ENCODE results near the gene MEGF11.
"Not testable (repeated sequence)": the region's sequence is repeated elsewhere in the genome, so short reads cannot be mapped to it uniquely, and the experiment has no call there.

The MEGF11 gene

DNA sequence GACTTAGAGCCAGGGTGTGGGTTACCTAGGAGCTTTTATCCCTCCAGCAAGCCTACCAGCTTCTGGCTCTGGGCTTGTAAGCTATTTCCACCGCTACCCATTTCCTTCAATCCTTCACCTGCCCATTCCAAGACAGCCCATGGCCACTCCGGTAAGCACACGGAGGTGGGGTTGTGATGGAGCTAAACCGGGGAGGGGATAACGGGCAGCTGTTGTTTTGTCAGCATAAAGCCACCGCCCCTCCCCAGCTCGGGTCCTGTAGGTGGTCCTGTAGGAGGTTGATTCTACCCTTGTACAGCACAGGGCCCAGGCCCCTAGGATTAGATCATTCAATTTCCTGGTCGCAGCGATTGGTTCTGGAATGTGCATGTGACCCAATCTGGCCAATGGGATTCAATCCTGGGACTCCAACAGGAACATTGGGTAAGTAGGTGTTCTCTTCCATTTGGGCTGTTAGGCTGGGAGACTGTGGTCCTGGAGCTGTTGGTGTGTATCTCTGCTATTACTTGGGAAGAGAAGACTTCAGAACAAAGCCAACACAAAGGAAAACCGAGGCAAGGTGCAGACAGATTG lies 233.6 kb downstream of the MEGF11 start:
- DNase-seq = no peak

DNA sequence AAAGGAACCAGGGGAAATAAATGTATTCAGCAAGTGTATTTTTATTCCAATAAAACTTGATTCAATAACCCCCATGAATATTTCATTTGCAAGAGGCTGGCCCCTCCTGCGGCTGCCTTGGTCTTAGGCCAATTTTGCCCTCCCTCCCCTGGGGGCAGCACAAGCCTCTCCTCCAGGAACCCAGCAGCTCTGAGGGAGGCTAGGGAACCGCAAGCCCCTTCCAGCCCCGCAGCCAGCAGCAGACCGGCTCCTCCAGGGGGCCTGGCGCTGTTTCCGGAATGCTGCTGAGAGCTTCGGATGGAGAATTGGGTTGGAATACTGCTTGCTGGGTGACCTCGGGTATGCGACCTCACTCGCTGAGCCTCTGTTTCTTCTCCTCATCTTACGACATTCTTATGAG lies 234.2 kb downstream of the MEGF11 start:
- no peak for DNase-seq

DNA sequence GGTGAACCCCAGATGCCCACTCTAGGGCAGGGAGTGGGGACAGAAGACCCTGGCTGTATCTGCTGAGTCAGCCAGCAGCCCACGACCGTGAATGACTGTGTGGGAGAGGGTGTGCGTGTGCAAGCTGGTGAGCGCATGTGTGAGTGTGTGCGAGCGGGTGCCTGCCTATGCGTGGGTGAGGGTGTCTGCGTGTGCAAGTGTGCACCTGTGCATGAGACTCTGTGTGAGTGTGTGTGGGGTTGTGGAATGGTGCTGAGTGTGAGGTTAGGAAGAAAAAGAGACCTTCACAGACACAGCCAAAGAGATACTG lies 235.1 kb downstream of the MEGF11 start:
- DNase-seq = no peak

DNA sequence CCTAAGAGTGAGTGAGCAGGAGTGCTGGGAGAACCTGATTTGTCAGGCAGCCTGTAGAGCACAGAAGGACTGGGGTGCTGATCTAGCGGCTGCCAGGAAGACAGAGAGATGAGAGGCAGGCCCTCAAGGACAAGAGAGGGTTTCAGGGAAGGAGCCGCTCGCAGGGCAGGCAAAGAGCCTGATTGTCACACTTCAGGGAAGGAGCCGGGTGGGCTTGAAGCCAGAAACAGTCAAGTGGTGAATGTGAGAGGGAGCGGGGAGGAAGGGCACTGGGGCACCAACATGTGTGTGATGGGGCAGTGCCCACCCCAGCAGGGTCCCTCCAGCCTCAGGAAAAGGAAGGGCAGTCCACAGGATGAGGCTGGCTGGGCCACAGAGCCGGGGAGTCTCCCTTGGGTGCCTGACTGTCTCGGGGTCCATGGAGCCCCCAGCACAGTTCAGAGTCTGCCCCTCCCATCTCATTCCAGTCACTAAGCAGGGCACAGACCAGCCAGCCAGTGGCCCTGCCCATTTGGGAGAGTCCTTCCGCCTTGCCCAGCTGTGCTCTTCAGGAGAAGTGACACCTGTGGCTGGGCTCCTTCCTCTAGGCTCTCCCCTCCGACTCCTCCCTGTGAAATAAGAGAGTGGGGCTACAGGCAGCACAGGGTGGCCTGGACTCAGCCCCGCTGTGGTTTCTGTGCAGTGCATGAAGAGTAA lies 235.6 kb downstream of the MEGF11 start:
- DNase-seq = no peak

DNA sequence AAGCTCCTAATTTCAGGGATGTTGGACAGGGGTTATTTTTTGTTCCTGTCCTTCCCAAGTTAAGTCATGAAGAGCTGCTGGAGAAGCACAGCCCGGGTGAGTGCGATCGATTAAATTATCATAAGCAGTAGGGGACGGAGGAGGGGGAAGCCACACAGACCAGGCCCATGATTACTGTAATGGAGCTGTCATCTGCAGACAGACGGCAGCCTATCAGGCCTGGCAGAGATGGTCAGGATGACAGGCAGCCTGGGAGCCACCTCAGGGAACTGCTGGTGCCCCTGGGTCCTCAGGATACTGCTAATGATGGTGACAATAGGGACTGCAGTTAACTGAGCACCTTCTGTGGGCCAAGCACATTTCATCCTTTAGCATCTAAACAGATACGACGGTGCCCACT lies 236.6 kb downstream of the MEGF11 start:
- DNase-seq = no peak

DNA sequence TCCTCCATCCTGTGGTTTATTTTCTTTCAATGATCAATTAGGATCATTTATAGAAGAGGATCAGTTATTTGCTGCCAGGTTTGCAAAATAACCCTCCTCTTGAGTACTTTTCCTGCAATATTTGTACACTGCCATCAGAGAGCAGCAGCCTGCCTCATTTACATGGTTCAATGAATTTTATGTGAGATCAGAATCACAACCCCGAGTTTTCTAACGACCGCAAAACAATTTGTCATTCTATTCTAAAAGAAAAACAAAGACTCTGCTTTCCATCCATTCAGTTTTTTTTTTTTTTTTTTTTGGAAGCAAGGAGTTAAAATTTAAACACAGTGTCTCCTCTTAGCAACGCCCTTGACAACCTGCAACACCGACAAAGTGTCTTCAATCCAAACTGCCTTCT lies 237.4 kb downstream of the MEGF11 start:
- DNase-seq = no peak

DNA sequence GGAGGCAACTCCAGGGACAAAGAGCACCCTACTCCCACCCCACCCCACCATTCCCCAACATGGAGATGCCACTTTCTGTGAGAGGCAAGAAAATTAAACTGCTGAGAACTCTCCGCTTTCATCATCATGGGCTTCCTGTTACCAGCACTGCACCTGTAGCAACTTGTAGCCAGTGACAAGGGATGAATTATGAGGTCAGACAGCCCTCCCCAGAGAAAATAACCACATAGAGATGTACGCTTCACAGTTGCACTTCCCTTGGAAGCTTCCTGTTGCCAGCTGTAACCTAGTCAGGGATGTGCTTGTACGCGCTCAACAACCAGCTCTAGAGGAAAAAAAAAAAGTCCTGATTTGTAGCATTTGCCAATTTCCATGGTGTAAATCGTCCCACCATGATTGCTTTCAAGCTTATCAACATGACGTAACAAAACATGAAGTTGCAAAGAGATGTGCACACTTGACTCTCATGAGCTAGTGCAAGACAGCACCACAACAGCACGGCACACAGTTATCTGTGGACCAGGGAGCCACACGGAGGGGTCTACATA lies 238.8 kb downstream of the MEGF11 start:
- DNase-seq = no peak

DNA sequence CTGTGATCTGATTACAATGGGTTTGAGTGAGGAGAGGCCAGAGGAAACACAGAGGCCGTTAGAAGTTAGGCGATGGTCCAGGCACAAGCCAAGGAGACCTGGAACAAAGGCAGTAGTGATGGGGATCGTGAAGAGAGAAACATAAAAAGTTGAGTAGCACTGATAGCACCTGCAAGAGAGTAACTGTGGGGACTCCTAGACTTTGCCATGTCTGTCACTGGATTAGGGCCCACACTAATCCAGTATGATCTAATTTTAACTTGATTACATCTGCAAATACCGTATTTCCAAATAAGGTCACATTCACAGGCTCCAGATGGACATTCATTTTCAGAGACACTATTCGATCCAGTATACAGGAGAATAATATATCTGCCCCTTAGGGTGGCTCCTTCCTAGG lies 239.5 kb downstream of the MEGF11 start:
- DNase-seq = no peak

DNA sequence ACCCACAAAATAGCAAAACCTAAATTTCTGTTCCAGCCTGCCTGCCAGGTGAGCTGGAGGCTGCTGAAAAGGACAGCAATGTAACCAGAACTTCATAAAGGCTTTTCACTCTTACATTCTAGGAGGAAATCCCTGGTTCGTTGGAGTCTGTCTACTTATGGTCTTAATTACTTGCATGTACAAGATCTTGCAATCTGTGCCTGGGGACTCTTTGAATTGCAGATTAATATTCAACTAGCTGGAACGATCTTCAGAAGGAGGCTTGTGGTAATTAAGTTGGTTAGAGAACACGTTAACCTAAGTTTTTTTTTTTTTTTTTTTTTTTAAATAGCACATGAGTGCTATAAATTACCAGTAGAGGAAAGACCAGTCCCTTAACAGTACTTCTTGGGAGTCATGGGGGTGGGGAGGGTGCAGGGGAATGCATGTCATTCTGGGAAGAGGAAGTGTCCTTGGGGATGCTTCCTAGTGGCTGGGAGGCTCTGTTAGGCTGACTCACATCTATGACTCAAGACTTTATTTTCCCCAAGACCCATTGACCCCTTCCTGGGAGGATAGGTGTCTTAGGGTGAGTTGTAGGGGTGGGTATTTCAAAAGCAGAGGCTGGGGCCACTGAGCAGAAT lies 244.5 kb downstream of the MEGF11 start:
- peak; percentile 55 for DNase-seq

DNA sequence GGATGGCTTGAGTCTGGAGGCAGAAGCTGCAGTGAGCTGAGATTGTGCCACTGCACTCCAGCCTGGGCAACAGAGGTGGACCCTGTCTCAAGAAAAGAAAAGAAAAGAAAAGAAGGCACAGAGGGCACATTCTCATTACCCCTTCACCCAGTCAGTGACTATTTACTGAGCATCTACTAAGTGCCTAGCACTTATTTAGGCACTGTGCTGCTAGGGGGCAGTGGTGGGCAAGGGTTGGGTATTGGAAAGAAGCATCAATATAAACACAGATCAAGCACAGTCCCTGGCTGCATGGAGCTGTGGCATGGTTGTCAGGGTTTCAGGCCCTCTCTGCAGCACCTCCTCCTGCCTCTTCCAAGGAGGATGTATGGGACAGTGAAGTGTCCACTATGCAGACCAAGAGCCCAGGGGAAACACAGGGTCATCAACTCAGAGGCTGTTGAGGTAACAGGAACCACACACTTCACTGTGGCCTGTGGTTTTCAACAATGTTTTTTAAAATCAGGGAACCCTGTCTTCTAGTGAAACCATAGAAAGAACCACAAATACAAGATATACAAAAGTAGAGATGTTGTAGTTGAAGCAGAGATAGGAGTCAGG lies 245.8 kb downstream of the MEGF11 start:
- no peak for DNase-seq

DNA sequence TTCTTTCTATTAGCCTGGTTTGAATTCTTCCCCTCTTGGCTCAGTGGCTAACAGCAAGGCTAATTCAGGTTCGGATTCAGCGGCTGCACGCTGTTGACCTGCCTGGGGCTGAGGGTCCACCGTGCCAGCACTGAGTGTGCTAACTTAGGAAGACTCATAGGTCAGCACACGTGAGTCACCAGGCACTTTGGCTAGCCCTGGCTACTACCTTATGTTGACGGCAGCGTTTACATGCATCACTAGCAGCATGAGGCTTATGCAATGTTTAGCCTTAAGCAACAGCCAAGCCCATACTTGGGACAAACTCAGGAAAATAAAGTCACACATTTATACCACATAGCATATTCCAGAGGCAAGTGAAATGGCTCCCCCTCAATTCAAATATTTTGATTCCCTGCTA lies 246.6 kb downstream of the MEGF11 start:
- DNase-seq = no peak

DNA sequence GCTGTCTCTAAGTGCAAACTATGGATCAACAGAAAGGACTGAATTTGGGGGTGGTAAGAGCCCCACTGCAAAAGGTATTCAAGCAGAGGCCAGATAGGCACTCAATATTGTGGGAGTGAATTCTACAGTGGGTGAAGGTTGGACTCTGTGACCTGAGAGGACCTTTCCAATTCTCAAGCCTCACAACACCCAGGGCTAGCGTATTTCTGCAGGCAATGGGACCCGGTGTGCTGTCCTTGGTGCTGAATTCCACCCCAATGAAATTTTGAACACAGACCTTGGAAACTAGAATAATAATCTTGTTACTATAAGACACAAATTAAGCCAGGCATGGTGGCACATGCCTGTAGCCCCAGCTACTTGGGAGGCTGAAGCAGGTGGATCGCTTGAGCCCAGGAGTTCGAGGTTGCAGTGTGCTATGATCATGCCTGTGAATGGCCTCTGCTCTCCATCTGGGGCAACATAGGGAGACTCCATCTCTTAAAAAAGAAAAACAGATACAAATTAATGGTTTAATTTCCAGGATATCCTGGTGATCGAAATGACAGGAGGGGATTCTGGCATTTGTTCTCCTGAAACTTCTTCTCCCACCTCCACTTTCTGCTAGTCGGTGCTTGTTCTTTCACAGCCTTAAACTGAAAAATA lies 248.8 kb downstream of the MEGF11 start:
- DNase-seq = peak; percentile 39

DNA sequence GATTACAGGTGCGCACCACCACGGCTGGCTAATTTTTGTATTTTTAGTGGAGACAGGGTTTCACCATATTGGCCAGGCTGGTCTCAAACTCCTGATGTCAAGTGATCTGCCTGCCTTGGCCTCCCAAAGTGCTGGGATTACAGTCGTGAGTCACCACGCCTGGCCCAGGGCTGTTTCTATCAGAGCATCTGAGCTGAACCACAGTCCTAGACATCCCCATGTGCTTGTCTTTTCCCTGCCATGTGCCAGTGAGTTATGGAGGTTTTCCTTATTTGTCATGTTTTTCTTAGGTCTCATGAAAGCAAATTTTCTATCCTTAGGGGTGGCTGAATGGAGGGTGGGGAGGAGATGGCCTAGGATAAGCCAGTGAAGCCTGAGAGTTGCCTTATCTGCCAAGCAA lies 250.4 kb downstream of the MEGF11 start:
- DNase-seq = not testable (repeated sequence)

DNA sequence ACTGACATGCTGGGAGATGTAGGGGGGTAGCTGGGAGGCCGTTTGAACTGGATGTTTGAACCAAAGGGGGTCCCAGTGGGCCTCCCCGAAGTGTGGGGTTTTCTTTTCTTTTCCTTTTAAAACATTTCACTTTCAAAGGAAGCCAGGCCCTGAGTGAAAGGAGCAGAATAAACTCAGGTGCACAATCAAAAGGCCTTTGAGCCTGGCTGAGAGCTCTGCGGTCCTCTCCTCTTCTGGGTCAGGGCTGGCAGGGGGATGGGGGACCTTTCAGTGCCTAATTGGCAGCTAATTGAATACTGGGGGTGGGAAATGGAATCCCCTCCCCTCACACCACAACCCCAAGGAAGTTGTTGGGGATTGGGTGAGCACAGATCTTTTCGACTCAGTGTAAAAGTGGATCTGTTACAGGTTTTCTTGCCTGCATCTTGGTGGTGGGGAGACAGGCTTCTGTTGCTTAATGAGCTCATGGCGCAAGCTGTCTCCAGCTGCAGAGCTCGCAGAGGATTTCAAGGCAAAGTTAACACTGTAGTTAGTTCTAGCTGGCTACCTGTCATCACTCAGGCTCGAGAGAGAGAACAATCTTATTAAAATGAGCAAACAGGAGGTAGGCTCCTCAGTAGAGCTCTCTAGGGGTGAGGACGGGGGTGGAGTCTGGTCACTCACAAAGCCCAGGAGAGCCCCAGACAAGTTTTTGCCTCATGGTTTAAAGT lies 251.7 kb downstream of the MEGF11 start:
- DNase-seq = no peak

DNA sequence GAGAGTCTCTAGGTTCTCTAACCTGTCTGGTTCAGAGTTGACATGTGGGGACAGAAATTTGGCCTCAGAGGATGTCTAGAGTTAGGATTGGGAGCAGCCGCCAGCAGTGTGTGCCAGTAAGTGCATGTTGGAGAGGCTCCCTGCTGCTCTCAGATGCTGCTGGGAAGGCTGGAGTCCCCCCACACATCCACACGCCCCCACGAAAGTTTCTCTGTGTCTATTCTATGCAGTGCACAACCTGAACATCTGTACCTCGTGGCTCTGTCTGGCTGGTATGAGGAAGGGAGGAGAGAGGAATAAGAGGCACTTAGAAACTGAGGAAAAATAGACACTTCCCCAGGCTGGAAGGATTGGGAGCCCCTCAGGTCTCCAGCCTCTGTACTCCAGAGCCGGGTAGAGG lies 252.5 kb downstream of the MEGF11 start:
- DNase-seq = no peak

DNA sequence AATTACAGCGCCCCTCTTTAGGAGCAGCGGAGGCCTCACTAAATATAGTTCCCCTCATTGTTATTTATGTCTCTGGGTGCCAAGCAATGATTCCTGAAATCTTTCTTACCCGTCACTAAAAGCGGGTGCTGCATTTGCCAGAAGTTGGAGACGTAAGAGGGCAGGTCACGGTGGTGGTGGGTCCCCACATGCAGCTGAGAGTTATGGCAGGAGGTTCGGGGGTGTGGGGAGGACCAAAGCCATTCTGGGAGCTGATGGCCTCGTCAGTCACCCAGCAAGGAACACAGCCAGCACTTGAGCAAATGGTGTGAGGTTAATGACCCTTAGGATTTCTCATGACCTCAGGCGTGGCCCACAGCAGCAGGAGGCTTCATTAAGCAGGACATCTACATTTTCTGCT lies 255.1 kb downstream of the MEGF11 start:
- no peak for DNase-seq

DNA sequence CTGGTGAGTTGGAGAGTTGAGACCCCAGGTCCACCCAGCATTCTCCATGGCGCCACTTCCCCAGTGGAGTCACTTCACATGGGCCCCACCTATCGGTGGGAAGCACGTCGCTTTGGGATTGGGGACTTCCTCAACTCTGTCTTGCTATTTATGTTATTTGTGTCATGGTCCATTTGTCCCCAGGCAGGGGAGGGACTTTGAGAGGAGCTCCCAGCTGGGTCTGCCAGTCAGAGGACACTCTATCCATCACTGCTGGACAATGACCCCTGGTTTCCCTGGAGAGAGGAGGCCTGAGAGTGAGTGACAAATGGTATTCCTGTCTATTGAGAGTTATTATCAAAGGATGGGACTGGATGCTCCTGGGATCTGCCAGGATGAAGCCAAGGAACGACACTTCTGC lies 256.6 kb downstream of the MEGF11 start:
- DNase-seq = no peak

DNA sequence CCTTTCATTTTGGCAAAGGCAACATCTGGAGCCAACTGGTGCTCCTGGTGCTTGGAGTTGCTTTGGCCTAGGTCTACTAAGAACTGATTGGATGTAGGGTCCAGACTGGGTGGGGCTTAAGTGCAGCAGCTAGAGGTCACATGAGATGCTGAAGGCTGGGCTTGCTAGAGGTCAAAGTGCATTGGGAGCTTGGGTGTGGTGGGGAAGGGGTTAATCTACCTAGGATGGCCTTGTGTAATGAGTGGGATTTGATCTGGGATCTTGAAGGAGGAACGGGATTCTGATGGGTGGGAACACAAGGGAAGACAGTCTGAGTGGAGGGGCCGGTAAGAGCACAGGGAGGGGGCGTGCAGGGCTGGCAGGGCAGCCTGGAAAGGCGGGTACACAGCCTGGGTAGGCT lies 258.7 kb downstream of the MEGF11 start:
- no peak for DNase-seq

DNA sequence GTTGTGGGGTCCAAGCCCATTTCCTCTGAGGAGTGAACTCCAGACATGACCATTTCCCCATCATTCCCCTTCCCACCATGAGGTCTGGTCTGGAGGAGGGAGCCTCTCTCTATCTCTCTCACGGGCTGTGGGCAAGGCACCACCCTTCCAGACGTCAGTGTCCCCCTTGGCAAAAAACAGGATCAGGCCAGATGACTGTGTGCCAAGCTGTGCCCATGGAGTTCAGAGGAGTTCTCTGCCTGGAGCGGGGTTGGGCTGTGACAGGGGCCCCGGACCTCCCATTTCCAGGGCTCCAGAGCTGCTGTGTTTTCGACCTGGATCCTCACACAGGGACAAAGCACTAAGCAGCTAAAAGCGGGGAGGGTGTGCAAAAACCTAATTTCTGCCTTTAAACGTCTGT lies 259.8 kb downstream of the MEGF11 start:
- no peak for DNase-seq

DNA sequence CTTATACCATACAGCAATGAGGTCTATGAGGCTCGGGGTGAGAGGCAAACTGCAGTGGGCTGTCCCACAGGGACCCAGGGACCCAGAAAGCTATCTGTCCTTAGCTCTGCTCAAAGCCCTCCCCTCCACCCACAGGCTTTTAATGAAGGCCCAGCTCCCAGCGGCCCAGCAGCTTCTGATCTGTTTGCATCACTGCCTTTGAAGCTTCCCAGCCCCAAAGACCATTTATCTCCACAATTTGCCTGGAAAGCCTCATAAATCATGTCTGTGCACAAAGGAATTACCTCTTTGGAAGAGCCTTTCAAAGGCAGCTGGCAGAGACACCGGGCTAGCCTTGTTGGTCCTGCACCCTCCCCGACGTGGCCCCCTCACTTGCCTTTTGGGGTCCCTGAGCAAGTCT lies 260.3 kb downstream of the MEGF11 start:
- DNase-seq = no peak

DNA sequence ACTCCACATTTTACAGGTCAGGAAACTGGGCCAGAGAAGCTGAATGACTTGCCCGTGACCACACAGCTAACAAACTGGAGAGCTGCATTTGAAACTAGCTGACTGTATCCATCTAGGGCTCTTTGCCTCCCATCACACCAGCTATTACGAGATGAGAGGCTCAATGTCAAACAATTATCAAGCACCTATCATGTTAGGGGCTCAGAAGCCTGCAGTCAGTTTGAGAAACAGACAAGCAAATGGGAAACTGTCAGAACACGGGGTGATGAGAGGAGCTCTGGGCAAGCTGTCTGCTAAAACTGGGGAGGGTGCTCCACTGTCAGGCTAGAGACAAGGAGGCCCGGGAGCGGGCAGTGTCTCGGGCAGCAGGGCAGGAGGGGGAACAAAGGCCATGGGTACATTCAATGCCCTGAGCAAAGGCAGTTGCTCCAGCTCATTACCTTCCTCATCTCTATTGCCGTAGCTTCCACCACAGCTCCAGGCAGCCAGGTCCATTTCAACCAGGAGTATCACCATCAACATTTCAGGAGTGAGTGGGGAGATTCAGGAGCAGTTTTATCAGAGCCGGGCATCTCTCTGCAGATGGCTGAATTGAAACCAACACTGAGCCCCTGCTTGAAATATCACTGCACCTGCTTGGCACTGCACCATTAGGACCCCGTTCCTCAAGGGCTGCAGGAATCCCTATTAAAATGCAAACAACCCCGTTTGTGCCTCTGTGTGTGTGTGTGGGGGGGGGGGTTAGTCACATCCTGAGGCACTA lies 261.6 kb downstream of the MEGF11 start:
- DNase-seq = no peak

DNA sequence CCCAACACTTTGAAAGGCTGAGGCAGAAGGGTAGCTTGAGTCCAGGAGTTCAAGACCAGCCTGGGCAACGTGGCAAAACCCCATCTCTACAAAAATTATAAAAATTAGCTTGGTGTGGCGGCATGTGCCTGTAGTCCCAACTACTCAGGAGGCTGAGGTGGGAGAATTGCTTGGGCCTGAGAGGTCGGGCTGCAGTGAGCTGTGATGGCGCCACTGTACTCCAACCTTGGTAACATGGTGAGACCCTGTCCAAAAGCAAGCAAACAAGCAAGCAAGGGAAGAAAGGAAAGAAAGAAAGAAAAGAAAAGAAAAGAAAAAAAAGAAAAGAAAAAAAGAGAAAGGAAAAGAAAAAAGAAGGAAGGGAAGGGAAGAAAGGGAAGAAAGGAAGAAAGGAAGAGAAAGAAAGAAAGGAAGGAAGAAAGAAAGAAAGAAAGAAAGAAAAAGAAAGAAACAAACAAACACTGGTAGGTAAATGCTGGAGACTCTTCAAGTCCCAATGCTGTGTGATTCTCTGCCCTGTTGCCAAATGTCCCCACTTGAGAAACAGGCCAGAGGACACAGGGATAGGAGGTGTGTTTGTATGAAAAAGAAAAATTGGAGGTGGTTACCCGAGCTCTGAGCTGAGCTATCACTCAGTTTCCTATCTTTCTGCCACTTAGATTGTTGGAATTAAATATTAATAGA lies 263.1 kb downstream of the MEGF11 start:
- DNase-seq = no peak
